HG03066 (cell line): ENCODE results near the gene SLC44A3.

ENCODE experiments used
- ATAC-seq: cut with Tn5 transposase; IDR thresholded peaks from one replicate; pipeline ENCODE4 v1.9.1; 2021; ENCODE audit warnings: low read depth; ENCODE audit not compliant: unreplicated experiment

SLC44A3 gene

GRCh38 chr1:94801919-94802546 is 18.1 kb upstream of the SLC44A3 start:
- peak; percentile 71 for ATAC-seq

- ATAC-seq, result no peak
These were observed 17.1 kb upstream of the SLC44A3 start for GRCh38 chr1:94803106-94803505.

- no peak for ATAC-seq
These were observed 16.4 kb upstream of the SLC44A3 start for GRCh38 chr1:94803517-94804441.

GRCh38 chr1:94804442-94804837 is 15.7 kb upstream of the SLC44A3 start:
- ATAC-seq, result no peak

- ATAC-seq, result peak; percentile 49
These were observed 14.2 kb upstream of the SLC44A3 start for GRCh38 chr1:94805912-94806311.

GRCh38 chr1:94806441-94806871 is 13.7 kb upstream of the SLC44A3 start:
- no peak for ATAC-seq

- ATAC-seq, result no peak
These were observed 12.2 kb upstream of the SLC44A3 start for GRCh38 chr1:94807742-94808491.

- ATAC-seq, result no peak
These were observed 11.5 kb upstream of the SLC44A3 start for GRCh38 chr1:94808669-94809068.

GRCh38 chr1:94812985-94813384 is 7.2 kb upstream of the SLC44A3 start:
- ATAC-seq, result no peak

- ATAC-seq, result no peak
These were observed 4.1 kb upstream of the SLC44A3 start for GRCh38 chr1:94816030-94816429.

- ATAC-seq, result no peak
These were observed 2.4 kb upstream of the SLC44A3 start for GRCh38 chr1:94817712-94818111.

- no peak for ATAC-seq
These were observed 766 bp upstream of the SLC44A3 start for GRCh38 chr1:94819238-94819944.

GRCh38 chr1:94820936-94821335 is 779 bp downstream of the SLC44A3 start:
- no peak for ATAC-seq

- no peak for ATAC-seq
These were observed 1.6 kb downstream of the SLC44A3 start for GRCh38 chr1:94821636-94822305.

GRCh38 chr1:94823116-94823515 is 3.0 kb downstream of the SLC44A3 start:
- ATAC-seq, result no peak

GRCh38 chr1:94825936-94826335 is 5.8 kb downstream of the SLC44A3 start:
- no peak for ATAC-seq

GRCh38 chr1:94827434-94827833 is 7.3 kb downstream of the SLC44A3 start:
- ATAC-seq, result no peak

GRCh38 chr1:94828251-94828650 is 8.1 kb downstream of the SLC44A3 start:
- no peak for ATAC-seq

- ATAC-seq, result no peak
These were observed 11.5 kb downstream of the SLC44A3 start for GRCh38 chr1:94831641-94832040.

GRCh38 chr1:94832446-94832845 is 12.3 kb downstream of the SLC44A3 start:
- no peak for ATAC-seq
